H1 (cell line): ENCODE results near the gene DPF3. TPM values are rescaled to one million over a fixed set of nuclear protein-coding genes. Genes with fewer than 3 reads are reported as not detected.

Experiments used
- CBX8 ChIP-seq: fragments of 300-800, 300-1000 bp; sonication (generic); IDR thresholded peaks from 2 replicates; pipeline ENCODE4 v1.7.1; 2016; ENCODE audit warnings: low read depth, low read length, borderline replicate concordance
- EGR1 ChIP-seq: IDR thresholded peaks from 2 replicates; pipeline ENCODE4 v1.6.1; 2011; ENCODE audit warnings: low read depth, low read length, borderline replicate concordance
- NRF1 ChIP-seq: IDR thresholded peaks from 2 replicates; pipeline ENCODE4 v1.6.1; 2011; ENCODE audit warnings: mild to moderate bottlenecking, low read depth, low read length, improper control_type of control experiment
- SP1 ChIP-seq: IDR thresholded peaks from 2 replicates; pipeline ENCODE4 v1.6.1; 2011; ENCODE audit warnings: low read depth, low read length
- SRF ChIP-seq: IDR thresholded peaks from 2 replicates; pipeline ENCODE4 v1.6.1; 2011; ENCODE audit warnings: mild to moderate bottlenecking, low read depth, low read length, moderate library complexity
- TCF12 ChIP-seq: IDR thresholded peaks from 2 replicates; pipeline ENCODE4 v1.6.1; 2011; ENCODE audit warnings: low read depth, mild to moderate bottlenecking, low read length
- TEAD4 ChIP-seq: IDR thresholded peaks from 2 replicates; pipeline ENCODE4 v1.6.1; 2012; ENCODE audit warnings: low read depth, low read length, inconsistent platforms, mixed read lengths
- polyA plus RNA-seq, 7 experiments: library from polyadenylated mRNA; depleted of rRNA in 3 of 7; stranded (reverse) in 5 of 7; unstranded in 2 of 7; fragments of >200 nt in 5 of 7; fragments of 200-250 nt in 2 of 7; gene quantifications; 1 replicate in 5 of 7; 2 replicates in 1 of 7; 4 replicates in 1 of 7; pipeline versions ENCODE4 v1.2.1 to v1.2.3, GENCODE V29; 2011 to 2013; ENCODE audit warnings: missing spikeins in 2 of 7, mixed read lengths in 2 of 7
- total RNA-seq: library from RNA; stranded (reverse); fragmentation: NEBNext Ultra II Directional; extraction: Animal tissue kit (Norgen Biotek cat#: 25700); gene quantifications from 2 replicates; pipeline ENCODE4 v1.2.1, GENCODE V29; 2021

Gene DPF3
- total and polyA plus RNA-seq, 2 of the 8 experiments (the other 6 are each of a cell fraction or from before 2014, with no cell fraction given) = 0.19 TPM; not detected in 1

DNA sequence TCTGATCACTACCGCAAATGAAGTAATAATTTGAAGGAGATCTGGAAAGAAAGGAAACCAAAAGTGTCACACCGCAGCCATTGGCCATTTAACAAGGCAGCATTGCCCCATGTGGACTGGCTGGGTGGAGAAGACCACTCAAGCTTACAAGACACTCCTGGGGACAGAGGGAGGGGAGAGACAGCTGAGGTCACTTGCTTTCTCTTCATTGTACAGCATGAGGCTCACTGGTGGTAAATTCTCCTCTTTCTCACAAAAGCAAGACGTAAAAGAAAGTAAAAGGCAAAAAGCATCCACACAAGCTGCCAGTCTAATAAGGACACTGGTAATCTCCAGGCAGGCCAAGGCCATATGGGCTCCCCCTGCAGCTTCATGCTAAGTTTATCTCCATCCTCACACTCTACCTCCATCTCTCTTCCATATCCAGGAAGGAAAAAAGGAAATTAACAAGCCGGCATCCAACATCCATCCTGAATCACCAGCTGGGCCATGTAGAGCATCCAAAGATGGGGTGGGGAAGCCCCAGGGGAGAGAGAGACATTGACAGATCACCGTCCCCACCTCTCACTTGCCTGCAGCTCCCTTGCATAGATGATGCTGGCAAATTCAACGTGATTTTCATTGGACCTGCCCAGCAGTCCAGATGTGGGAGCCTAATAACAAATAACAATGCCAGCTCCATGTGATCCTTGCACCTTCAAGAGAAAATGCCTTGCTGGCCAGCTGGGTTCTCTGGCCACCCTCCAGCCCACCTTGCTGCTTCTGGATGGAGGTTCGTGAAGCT lies 100.6 kb downstream of the DPF3 start (continued):
- TF ChIP-seq SRF (no peak), NRF1 (no peak), SP1 (no peak), TCF12 (no peak), CBX8 (no peak), EGR1 (no peak), TEAD4 (no peak)
- TF ChIP-seq, all 59 proteins: peak for 0
